Daoy (cell line): ENCODE data around the gene POU5F1. TPM values are rescaled to one million over a fixed set of nuclear protein-coding genes. Genes with fewer than 3 reads are reported as not detected.
"Not testable (repeated sequence)": the region's sequence is repeated elsewhere in the genome, so short reads cannot be mapped to it uniquely, and the experiment has no call there.

Experiments used
- DNase-seq: peaks from one replicate; pipeline ENCODE4 v3.0.0-alpha.2; 2015; ENCODE audit warnings: low read depth
- total RNA-seq: library from RNA; depleted of rRNA; stranded (reverse); fragments of >200 nt; shearing (Covaris generic); gene quantifications from 2 replicates; pipeline ENCODE4 v1.2.3, GENCODE V29; 2014

Gene POU5F1
- total RNA-seq, 1 experiment from 2014 or later: 5.6 TPM

DNA sequence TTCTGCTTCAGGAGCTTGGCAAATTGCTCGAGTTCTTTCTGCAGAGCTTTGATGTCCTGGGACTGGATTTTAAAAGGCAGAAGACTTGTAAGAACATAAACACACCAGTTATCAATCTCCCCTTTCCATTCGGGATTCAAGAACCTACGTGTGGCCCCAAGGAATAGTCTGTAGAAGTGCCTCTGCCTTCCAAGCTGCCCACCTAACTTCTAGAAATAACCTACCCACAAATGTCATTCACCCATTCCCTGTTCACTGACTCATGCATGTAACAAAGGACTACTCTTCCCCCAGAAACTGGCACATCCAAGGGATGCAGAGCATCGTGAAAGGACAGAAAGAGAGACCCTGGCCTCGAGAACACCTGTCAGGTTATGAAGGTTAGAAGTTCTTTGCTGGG is 4.5 kb downstream of the POU5F1 start:
- DNase-seq: no peak

DNA sequence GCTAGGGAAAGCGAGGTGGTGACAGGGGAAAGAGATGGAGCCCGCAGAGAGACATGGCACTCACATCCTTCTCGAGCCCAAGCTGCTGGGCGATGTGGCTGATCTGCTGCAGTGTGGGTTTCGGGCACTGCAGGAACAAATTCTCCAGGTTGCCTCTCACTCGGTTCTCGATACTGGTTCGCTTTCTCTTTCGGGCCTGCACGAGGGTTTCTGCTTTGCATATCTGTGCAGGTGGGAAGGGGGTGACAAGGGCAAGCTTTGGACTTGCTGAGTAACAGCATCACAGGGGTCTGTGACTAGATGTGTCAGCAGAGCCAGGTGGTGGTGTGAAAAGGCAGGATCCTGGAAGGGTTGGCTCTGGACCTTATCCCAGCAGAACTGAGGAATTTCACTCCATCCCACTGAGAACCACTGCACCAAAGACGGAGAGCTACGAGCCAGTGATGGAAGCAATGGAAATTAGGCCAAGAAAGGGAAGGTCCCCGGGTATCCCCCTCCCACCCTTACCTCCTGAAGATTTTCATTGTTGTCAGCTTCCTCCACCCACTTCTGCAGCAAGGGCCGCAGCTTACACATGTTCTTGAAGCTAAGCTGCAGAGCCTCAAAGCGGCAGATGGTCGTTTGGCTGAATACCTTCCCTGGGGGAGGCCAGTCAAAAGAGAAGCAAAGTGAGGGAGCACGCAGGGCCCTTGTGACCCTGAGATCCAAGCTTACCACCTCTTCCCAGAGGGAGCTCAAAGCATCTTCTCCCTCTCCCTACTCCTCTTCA is 5.2 kb downstream of the POU5F1 start:
- DNase-seq: not testable (repeated sequence)

DNA sequence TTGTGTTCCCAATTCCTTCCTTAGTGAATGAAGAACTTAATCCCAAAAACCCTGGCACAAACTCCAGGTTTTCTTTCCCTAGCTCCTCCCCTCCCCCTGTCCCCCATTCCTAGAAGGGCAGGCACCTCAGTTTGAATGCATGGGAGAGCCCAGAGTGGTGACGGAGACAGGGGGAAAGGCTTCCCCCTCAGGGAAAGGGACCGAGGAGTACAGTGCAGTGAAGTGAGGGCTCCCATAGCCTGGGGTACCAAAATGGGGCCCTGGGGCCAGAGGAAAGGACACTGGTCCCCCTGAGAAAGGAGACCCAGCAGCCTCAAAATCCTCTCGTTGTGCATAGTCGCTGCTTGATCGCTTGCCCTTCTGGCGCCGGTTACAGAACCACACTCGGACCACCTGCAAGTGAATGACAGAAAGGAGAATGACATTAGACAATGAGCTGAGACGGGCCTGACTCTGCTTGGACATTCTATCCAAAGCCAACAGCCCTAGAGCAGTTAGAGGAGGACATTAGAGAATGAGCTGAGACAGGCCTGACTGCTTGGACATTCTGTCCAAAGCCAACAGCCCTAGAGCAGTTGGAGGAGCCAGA is 5.9 kb downstream of the POU5F1 start:
- not testable (repeated sequence) for DNase-seq

DNA sequence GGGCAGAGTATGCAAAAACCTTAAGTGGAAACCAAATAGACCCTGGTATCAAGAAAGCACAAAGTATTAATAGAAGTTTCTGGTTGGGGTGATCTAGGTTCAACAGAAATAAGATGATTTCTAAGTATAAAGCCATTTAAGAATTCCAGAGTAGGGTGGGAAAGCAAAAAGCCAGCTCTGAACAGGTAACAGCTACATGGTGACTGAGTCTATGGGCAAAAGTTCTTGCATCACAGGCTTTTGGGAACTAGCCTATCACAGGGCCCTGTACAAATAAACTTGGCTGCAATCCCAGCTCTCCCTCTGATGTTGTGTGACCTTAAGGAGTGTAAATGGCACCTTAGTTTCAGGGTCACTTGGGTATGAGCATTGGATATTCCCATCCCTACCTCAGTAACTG is 6.6 kb downstream of the POU5F1 start:
- DNase-seq: no peak

DNA sequence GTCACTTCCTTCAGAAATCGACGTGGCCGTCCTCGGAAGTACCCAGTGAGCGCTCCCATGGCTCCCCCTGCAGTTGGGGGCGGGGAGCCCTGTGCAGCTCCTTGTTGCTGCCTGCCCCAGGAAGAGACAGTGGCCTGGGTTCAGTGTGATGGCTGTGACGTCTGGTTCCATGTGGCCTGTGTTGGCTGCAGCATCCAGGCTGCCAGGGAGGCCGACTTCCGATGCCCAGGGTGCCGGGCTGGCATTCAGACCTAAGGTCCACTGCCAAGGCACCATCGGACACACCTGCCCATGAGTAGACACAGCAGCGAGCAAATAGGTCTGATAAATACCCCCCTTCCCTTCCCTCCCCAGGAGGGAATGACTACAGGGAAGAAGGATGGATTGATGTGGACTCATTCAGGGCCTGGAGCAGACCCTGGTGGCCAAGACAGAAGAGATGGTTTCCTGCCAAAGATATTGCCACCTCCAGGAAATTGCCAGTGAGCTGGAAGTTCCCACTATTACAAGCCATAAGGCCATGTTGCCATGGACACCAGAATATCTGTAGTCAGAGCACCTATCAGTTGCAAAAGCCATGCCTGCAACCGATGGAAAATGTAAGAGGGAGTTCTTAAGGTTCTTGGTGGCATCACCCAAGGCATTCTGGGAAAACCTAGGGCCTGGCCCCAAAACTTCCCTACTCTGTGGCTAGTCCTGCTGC is 7.9 kb downstream of the POU5F1 start:
- no peak for DNase-seq

DNA sequence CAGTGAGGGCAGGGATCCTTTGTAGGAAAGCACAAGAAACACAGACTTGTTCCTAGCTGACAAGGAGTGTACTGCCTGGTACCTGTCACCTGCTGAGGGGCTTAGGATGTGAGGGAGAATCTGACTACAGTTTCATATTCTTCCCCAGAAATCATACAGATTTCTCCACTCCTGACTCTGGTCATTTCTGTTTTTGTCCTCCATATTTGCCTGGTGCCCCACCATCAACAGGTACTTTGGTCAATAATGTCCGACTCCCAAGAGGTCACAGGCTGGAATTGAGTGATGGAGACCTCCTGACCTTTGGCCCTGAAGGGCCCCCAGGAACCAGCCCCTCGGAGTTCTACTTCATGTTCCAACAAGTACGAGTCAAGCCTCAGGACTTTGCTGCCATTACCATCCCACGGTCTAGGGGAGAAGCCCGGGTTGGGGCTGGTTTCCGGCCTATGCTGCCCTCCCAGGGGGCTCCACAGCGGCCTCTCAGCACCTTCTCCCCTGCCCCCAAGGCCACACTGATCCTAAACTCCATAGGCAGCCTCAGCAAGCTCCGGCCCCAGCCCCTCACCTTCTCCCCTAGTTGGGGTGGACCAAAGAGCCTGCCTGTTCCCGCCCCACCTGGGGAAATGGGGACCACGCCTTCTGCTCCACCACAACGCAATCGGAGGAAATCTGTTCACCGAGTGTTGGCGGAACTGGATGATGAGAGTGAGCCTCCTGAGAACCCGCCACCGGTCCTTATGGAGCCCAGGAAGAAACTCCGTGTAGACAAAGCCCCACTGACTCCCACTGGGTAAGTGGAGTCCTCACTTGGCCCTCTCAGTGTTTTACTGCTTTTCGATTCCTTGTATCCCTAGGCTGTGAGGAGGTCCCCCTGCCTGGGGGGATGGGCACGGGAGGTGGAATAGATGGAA is 9.0 kb downstream of the POU5F1 start:
- no peak for DNase-seq

DNA sequence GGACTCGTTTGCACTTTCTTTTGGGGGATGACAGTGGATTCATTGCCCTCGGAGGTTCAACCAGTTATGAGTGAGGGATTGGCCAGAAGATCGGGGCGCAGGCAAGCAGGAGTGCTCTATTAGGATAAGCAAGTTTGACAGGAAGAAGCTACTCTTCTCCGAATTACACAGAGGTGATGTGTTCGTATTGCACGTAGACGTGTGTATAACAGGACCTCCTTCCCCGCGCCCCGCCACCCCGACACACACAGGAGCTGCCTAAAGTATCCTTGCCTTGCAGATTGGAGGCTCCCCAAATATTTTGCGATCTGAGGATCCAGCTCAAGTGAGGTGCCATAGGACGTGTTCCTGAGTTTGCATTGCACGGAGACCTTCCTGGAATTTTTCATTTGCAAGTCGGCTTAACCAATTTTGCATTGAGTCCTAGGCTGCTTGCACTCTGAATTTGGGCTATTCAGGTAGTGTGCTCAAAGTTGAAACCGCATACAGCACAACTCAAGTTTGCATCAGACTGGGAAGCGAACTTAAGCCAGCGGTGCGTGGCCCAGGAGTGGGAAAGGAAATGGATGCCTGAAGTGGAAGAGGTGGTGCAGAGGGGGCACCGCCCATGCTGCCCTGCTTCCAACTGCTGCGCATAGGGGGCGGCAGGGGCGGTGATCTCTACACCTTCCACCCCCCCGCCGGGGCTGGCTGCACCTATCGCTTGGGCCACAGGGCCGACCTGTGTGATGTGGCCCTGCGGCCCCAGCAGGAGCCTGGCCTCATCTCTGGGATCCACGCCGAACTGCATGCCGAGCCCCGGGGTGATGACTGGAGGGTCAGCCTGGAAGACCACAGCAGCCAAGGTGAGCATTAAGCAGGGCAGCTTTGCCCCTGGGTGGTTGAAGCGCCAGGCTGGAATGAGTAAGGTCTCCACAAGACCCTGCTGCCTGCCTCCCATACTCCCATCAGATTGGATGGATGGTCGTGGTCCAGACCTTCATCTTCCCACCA is 11.3 kb downstream of the POU5F1 start:
- peak; percentile 52 for DNase-seq

DNA sequence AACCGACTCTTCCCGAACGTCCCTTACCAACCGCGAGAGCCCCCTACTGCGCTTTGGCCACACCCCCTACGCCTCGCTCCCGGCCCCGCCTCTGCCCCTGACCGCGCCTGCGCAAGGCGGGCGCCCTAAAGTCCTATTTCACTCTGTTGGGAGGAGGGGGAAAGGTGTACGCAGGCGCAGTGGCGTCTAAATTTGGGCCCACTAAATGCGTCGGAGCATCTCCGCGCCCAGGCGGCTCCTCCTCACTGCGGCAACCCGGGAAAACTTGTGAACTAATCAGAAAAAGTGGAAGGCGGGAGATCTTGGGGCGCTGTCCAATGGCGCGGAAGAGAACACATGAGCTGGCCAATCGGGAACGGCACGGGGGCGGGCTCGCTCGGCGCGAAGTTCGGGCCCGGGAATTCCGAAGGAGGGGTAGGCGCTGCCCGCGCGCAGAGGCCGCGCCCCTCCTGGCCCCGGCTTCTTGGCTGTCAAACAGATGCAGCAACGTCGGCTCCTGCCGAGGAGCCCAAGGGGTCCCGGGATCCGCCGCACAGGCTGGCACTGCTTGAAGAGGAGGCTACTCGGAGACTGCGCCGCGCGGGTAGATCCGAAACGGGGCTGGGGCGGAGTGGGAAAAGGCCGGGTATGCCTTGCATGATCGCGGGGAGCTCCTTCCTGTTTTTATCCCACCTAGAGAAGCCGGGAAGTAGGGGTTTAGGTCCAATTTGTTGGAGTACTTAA is 12.2 kb downstream of the POU5F1 start, which contains the start of gene TCF19:
TCF19 (plus strand) TSS at position 450 of the 723 bp plus-strand sequence. CDS start 881 bp downstream, outside the sequence.
- peak; percentile 100 for DNase-seq

DNA sequence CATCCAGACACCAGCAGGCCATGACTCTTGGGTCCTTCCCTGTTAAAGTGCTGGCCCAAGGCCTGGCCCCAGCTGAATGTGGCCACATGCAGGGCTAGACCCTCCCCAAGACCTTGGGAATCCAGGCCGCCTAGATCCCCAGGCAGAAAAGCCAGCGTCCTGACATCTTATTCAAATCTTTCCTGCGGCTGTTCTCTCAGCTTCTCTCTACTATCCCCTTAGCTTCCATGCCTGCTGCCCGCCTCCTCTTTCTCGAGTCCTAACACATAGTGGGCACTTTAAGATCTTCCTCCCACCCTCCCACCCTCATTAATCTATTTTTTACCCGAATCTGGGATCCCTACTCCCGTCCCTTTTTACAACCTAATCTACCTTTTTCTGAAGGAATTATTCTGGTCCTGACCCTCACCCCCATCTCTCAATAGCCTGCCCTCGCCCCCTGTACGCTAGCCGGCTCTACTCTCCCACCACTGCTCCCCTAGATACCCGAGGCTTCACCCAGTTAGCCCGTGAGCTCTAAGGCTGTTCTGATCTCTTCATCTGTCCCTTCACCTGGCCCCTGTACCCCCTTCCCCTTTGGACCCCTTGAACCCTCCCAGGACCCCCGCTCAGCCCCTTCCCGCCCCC is 12.9 kb downstream of the POU5F1 start, which contains the start of gene CCHCR1:
CCHCR1 (minus strand) TSS at position 290 of the 627 bp plus-strand sequence; CDS start at position 88, 202 bp downstream.
- DNase-seq: no peak

DNA sequence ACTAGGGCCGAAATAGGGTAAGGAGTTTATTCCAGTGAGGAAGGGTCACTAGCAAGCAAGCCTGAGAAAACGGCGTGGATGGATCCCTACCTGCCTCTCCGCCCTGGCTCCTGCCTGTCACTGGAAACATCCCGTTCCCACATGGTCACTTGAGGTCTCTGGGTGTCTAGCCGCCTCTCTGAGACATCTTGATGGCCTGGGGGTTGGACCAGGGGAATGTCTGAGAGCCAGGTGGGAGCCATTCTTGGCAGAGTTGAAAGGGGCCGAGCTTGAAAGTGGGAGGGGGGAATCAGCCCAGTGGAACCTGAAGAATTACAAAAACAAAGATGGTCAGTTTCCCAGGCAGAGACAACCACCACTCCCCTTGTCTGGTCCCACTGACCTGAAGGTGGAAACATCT is 13.8 kb downstream of the POU5F1 start:
- DNase-seq: no peak

DNA sequence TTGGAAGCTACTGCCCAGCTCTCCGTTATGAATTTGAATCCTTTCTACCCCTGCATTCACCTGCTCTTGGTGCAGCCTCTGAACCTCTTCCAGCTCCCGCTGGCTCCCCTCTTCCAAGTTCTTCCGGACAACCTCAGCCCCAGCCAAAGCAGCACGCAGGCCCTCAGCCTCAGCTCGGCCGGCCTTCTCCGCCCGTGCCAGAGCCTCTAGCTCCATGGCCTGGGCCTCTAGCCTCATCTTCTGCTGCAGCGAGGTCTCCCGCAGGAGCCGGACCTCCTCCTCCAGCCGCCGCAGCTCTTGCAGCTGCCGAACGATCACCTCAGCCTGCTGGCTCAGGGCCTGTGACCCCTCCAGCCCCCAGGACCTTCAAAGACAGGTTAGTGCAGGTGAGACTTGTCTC is 16.0 kb downstream of the POU5F1 start:
- DNase-seq: no peak

DNA sequence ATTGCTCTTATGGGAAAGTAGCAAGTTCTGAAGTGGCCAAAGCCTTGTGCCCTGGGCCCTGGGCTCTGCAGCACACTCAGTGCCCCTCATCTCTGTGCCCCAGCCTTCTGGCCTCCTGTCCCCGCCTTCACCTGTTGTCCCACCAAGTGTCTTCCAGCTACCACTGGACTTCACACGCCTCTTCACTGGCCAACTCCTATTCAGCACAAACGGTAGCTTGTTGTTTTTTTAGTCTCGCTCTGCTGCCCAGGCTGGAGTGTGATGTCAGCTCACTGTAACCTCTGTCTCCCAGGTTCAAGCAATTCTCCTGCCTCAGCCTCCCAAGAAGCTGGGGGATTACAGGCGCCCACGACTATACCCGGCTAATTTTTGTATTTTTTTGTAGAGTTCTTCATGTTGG is 17.7 kb downstream of the POU5F1 start:
- no peak for DNase-seq

DNA sequence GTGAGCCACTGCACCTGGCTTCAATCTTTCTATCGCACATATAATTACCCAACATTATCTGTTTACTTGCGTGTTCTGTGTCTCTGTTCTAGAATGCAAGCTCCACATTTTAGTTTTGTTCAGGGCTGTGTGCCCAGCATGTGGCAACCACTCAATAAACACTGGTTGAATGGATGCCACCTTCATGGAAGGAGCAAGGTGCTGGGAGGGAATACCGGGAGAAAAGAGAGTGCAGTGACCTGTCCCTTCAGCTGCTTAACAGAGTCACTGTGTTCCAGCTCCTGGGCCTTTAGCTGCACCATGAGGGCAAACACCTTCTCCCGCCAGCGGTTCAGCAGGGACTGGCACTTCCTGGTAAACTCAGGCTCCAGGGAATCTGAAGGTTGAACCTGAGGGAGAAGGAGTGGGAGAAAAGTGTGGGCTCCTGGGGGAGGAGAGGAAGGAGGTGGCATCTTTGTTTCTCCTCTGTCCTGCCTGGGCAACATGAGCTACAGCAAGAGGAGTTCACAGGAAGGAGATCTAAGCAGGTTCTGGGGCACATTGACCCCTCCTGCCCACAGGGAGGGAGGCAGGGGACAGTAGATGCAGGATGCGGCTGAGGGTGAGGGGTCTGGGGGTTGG is 20.5 kb downstream of the POU5F1 start:
- no peak for DNase-seq

DNA sequence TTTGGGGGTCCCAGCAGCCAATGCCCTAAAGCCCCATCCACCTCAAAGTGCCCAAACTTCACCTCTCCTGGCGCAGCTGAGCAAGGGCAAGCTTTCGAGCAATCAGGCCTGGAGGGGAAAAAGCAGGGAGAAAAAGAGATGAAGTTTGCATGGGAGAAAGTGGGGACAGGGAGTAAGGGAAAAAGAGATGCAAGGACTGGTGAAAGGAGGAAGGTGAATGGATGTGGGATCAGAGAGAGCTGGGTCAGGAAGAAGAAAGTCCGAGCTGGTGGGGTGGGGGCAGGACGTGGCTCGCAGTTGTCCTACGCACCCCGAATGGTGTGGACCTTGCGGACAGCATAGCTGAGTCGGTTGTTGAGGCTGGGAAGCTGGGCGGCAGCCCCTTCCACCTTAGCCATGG is 25.1 kb downstream of the POU5F1 start:
- DNase-seq: no peak

DNA sequence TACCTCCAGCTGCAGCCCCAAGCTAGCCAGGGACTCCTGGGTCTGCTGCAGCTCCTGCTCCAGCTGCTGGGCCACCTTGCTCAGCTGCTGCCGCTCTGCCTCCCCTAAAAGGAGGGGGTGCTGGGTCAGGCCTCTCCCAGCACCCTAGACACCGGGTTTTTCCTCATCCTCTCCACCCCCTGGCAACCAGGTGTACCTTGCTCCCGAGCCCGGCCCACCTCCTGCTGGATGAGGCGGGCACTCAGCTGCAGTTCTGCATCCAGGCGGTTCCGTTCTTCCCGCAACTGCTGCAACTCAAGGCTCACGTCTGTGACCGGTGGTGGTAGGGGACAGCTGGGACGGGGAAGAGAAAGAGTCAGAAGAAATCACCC is 25.5 kb downstream of the POU5F1 start:
- DNase-seq: no peak

DNA sequence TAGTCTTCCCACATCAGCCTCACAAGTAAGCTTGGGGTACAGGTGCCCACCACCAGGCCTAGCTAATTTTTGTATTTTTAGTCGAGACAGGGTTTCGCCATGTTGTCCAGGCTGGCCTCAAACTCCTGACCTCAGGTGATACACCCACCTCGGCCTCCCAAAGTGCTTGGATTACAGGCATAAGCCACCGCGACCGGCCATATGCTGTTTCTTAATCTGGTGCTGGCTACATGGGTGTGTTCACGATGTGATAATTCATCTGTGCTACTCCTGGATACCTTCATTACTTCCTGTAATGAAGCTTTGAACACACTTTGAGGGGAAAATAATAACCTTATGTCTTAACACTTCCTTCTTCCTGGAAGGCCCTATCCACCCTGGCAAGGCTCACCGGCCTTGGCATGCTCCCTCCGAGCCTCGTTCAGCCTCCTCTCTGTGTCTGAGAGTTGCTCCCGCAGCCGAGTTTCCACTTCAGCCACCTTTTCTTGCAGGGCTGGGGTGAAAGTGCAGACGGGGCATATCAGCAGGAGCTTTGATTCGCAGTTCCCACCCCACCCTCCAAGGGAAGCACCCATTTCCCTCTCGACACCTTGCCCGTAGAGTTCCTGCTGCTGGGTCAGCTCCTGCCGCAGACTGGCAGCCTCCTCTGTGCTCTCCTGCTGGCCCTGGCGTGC is 26.0 kb downstream of the POU5F1 start:
- DNase-seq: no peak

DNA sequence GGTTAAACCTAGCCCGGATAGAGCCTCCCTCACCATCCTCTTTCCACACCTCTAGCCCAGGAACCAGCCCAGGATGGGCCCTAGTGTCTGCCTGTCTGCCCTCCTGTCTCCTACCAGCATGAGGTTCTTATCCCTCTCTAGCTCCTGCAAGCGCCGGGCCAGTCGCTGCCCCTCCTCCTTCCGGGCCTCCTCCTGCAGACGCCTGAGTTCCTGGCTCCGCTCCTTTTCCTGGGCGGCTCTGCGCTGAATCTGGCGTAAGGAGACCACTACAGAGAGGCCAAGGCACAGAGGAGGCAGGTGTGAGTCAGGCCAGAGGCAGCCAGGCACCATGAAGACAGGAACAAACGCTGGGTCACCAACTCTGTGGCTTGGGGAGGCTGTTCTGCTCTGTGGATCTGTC is 27.3 kb downstream of the POU5F1 start:
- peak; percentile 80 for DNase-seq

DNA sequence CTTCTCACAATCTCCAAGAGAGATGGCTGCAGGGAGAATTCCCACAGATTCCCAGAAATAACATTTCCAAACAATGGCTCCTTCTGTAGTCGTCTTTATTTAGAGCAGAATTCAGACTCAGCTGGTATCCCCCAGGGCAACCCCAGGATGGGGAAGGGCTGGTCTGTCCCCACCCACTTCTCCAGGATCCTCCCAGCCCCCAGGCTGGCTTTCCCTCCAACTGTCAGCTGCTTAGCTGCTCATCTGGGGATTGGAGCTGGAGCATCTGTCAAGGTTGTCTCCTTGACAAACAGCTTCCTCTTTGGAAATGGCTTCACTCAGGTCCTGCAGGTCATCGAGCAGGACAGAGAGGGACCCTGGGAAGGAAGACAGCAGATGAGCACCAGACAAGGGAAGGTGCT is 28.1 kb downstream of the POU5F1 start:
- DNase-seq: no peak
